UCSD-AML1 (cell line): ENCODE data around the gene ADRB1.

Source experiments
- DNase-seq: peaks from one replicate; lab custom pipeline; 2025; ENCODE audit not compliant: unreplicated experiment; lab: John Stamatoyannopoulos, UW

The ADRB1 gene

GRCh38 chr10:114053946-114054345 lies 10.3 kb downstream of the ADRB1 start:
- DNase-seq = no peak

- DNase-seq = no peak
Observed at GRCh38 chr10:114057855-114058254, 14.2 kb downstream of the ADRB1 start.

GRCh38 chr10:114058297-114058696 lies 14.6 kb downstream of the ADRB1 start:
- no peak for DNase-seq

- DNase-seq = no peak
Observed at GRCh38 chr10:114059561-114059960, 15.9 kb downstream of the ADRB1 start.

GRCh38 chr10:114060456-114060855 lies 16.8 kb downstream of the ADRB1 start:
- peak; percentile 40 for DNase-seq

GRCh38 chr10:114061148-114061547 lies 17.5 kb downstream of the ADRB1 start:
- DNase-seq = no peak

- no peak for DNase-seq
Observed at GRCh38 chr10:114061789-114062188, 18.1 kb downstream of the ADRB1 start.

- DNase-seq = no peak
Observed at GRCh38 chr10:114064151-114065048, 20.7 kb downstream of the ADRB1 start.

GRCh38 chr10:114065049-114065435 lies 21.4 kb downstream of the ADRB1 start:
- no peak for DNase-seq

- no peak for DNase-seq
Observed at GRCh38 chr10:114068054-114068707, 24.5 kb downstream of the ADRB1 start.

- no peak for DNase-seq
Observed at GRCh38 chr10:114070710-114071109, 27.0 kb downstream of the ADRB1 start.

- no peak for DNase-seq
Observed at GRCh38 chr10:114071178-114071577, 27.5 kb downstream of the ADRB1 start.

- DNase-seq = peak; percentile 51
Observed at GRCh38 chr10:114073395-114074186, 29.9 kb downstream of the ADRB1 start.

- no peak for DNase-seq
Observed at GRCh38 chr10:114075093-114075492, 31.4 kb downstream of the ADRB1 start.

- no peak for DNase-seq
Observed at GRCh38 chr10:114077347-114077746, 33.7 kb downstream of the ADRB1 start.

- DNase-seq = no peak
Observed at GRCh38 chr10:114077815-114078219, 34.2 kb downstream of the ADRB1 start.

GRCh38 chr10:114078346-114078745 lies 34.7 kb downstream of the ADRB1 start:
- DNase-seq = no peak

- no peak for DNase-seq
Observed at GRCh38 chr10:114079421-114079820, 35.8 kb downstream of the ADRB1 start.

- DNase-seq = no peak
Observed at GRCh38 chr10:114081911-114082583, 38.4 kb downstream of the ADRB1 start.

GRCh38 chr10:114083040-114083439 lies 39.4 kb downstream of the ADRB1 start:
- no peak for DNase-seq

GRCh38 chr10:114084215-114084614 lies 40.5 kb downstream of the ADRB1 start:
- DNase-seq = no peak
